ENCODE results near the gene GGA3.
A peak's percentile ranks its signal among the peaks of the same experiment; 100 is the strongest.
"Not testable (repeated sequence)": the region's sequence is repeated elsewhere in the genome, so short reads cannot be mapped to it uniquely, and the experiment has no call there.

The GGA3 gene

GRCh38 chr17:75263055-75263454 is 1.6 kb upstream of the GGA3 start:
- Histone ChIP-seq H3K27ac (ENCODE audit: low read depth, low read length) (no peak overlapping the region), H3K4me1 (ENCODE audit: control insufficient read depth, insufficient read depth, low read length) (peaks cover 10% of the 10 kb centered on the region), H3K4me3 (ENCODE audit: low read depth, low read length) (peak overlapping the region; percentile 100; the same call in 1 of the 2 replicates), H3K36me3 (ENCODE audit: control insufficient read depth, insufficient read depth, low read length) (peaks cover 42% of the 10 kb centered on the region), H3K9me3 (ENCODE audit: control insufficient read depth, insufficient read depth, low read length) (no peaks in the 10 kb centered on the region), H3K27me3 (ENCODE audit: control insufficient read depth, insufficient read depth, low read length) (no peaks in the 10 kb centered on the region), H3K9ac (ENCODE audit: low read depth, low read length) (no peak overlapping the region)

GRCh38 chr17:75262112-75262606 is 753 bp upstream of the GGA3 start:
- H3K4me1 ChIP-seq (ENCODE audit: control insufficient read depth, insufficient read depth, low read length) = peaks cover 6% of the 10 kb centered on the region
- no peaks in the 10 kb centered on the region for H3K9me3 ChIP-seq (ENCODE audit: control insufficient read depth, insufficient read depth, low read length)
- H3K27me3 ChIP-seq (ENCODE audit: control insufficient read depth, insufficient read depth, low read length) = no peaks in the 10 kb centered on the region
- H3K27ac ChIP-seq (ENCODE audit: low read depth, low read length) = peak overlapping the region; percentile 97
- peak overlapping the region; percentile 99 for H3K9ac ChIP-seq (ENCODE audit: low read depth, low read length)
- H3K36me3 ChIP-seq (ENCODE audit: control insufficient read depth, insufficient read depth, low read length) = peaks cover 40% of the 10 kb centered on the region
- peak overlapping the region; percentile 100 for H3K4me3 ChIP-seq (ENCODE audit: low read depth, low read length)

DNA sequence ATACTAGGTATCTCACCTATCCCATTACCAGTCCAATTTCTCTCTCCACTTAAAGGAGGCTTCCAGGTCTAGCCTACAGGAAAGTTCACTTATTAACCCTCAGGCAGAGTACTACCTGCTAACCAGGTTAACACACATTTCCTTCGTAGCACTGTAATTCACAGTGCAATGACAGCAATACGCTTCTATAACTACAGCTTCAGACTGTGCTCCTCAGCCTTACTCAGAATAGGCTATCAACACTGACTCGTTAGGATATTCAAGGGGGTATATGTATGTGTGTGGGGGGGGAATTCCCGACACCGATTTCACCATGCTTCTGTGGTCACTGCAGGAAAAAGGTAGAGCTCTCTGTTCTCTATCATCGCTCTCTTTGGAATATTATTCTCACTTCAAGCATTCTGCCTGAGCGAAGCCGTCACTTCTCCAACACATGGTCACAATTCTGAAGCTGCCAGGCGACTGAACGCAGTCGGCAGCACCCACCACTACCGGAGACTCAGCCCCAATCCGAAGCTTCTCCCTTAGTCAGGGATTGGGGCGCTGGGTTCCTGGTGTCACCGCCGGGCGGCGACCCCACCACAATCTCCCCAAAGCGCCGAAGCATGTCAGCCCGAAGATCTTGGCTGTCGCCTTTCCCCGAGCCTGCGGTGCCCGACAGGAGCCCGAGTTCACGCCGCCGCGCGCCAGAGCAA is 618 bp downstream of the GGA3 start:
- H3K4me1 ChIP-seq (ENCODE audit: control insufficient read depth, insufficient read depth, low read length) = peaks cover 6% of the 10 kb centered on the region
- peak overlapping the region; percentile 97 for H3K27ac ChIP-seq (ENCODE audit: low read depth, low read length)
- H3K4me3 ChIP-seq (ENCODE audit: low read depth, low read length) = peak overlapping the region; percentile 100
- H3K9me3 ChIP-seq (ENCODE audit: control insufficient read depth, insufficient read depth, low read length) = no peaks in the 10 kb centered on the region
- no peaks in the 10 kb centered on the region for H3K27me3 ChIP-seq (ENCODE audit: control insufficient read depth, insufficient read depth, low read length)
- H3K36me3 ChIP-seq (ENCODE audit: control insufficient read depth, insufficient read depth, low read length) = peaks cover 27% of the 10 kb centered on the region
- peak overlapping the region; percentile 99 for H3K9ac ChIP-seq (ENCODE audit: low read depth, low read length)

DNA sequence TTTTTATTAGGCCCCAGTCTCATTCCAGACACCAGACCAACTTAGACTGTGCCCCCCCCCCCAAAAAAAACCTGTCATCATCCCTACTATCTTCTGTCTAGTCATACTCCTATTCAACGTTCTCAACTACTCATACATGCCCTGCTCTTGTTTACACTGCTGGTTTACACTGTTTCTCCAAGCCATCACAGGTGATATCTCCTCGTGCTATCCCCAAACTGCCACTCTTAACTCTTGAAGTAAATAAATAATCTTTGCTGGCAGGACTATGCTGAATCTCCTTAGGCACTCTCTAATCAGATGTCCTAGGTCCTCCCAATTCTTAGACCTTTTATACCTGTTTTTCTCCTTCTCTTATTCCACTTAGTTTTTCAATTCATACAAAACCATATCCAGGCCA is 4.2 kb downstream of the GGA3 start:
- not testable (repeated sequence) for H3K27me3 ChIP-seq (ENCODE audit: control insufficient read depth, insufficient read depth, low read length); H3K4me3 ChIP-seq (ENCODE audit: low read depth, low read length); H3K36me3 ChIP-seq (ENCODE audit: control insufficient read depth, insufficient read depth, low read length); H3K9ac ChIP-seq (ENCODE audit: low read depth, low read length); H3K27ac ChIP-seq (ENCODE audit: low read depth, low read length); H3K9me3 ChIP-seq (ENCODE audit: control insufficient read depth, insufficient read depth, low read length); H3K4me1 ChIP-seq (ENCODE audit: control insufficient read depth, insufficient read depth, low read length)

DNA sequence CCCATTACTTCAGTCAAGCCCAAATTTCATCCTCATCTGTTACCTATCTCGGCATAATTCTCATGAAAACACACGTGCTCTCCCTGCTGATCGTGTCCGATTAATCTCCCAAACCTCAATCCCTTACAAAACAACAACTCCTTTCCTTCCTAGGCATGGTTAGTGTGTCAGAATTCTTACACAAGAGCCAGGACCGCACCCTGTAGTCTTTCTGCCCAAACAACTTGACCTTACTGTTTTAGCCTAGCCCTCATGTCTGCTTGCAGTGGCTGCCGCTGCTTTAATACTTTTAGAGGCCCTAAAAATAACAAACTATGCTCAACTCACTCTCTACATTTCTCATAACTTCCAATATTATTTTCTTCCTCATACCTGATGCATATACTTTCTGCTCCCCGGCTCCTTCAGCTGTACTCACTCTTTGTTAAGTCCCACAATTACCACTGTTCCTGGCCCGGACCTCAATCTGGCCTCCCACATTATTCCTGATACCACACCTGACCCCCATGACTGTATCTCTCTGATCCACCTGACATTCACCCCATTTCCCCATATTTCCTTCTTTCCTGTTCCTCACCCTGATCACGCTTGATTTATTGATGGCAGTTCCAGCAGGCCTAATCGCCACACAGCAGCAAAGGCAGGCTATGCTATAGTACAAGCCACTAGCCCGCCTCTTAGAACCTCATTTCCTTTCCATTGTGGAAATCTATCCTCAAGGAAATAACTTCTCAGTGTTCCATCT is 5.3 kb downstream of the GGA3 start:
- not testable (repeated sequence) for H3K27me3 ChIP-seq (ENCODE audit: control insufficient read depth, insufficient read depth, low read length); H3K27ac ChIP-seq (ENCODE audit: low read depth, low read length); H3K4me3 ChIP-seq (ENCODE audit: low read depth, low read length); H3K4me1 ChIP-seq (ENCODE audit: control insufficient read depth, insufficient read depth, low read length); H3K9me3 ChIP-seq (ENCODE audit: control insufficient read depth, insufficient read depth, low read length); H3K36me3 ChIP-seq (ENCODE audit: control insufficient read depth, insufficient read depth, low read length); H3K9ac ChIP-seq (ENCODE audit: low read depth, low read length)

- Histone ChIP-seq H3K4me3 (ENCODE audit: low read depth, low read length) (no peak overlapping the region), H3K9me3 (ENCODE audit: control insufficient read depth, insufficient read depth, low read length) (no peaks in the 10 kb centered on the region), H3K36me3 (ENCODE audit: control insufficient read depth, insufficient read depth, low read length) (peaks cover 3% of the 10 kb centered on the region; the same call in 1 of the 2 replicates), H3K27me3 (ENCODE audit: control insufficient read depth, insufficient read depth, low read length) (no peaks in the 10 kb centered on the region), H3K27ac (ENCODE audit: low read depth, low read length) (no peak overlapping the region), H3K9ac (ENCODE audit: low read depth, low read length) (no peak overlapping the region), H3K4me1 (ENCODE audit: control insufficient read depth, insufficient read depth, low read length) (peaks cover 4% of the 10 kb centered on the region; the same call in 1 of the 2 replicates)
These were observed 9.2 kb downstream of the GGA3 start for GRCh38 chr17:75252039-75252816.

- Histone ChIP-seq H3K27ac (ENCODE audit: low read depth, low read length) (peak overlapping the region; percentile 20), H3K36me3 (ENCODE audit: control insufficient read depth, insufficient read depth, low read length) (peaks cover 19% of the 10 kb centered on the region), H3K4me1 (ENCODE audit: control insufficient read depth, insufficient read depth, low read length) (peaks cover 4% of the 10 kb centered on the region; the same call in 1 of the 2 replicates), H3K4me3 (ENCODE audit: low read depth, low read length) (no peak overlapping the region), H3K9me3 (ENCODE audit: control insufficient read depth, insufficient read depth, low read length) (no peaks in the 10 kb centered on the region), H3K27me3 (ENCODE audit: control insufficient read depth, insufficient read depth, low read length) (no peaks in the 10 kb centered on the region), H3K9ac (ENCODE audit: low read depth, low read length) (no peak overlapping the region)
These were observed 11.4 kb downstream of the GGA3 start for GRCh38 chr17:75250009-75250471.

- Histone ChIP-seq H3K27me3 (ENCODE audit: control insufficient read depth, insufficient read depth, low read length) (no peaks in the 10 kb centered on the region), H3K36me3 (ENCODE audit: control insufficient read depth, insufficient read depth, low read length) (peaks cover 24% of the 10 kb centered on the region), H3K4me1 (ENCODE audit: control insufficient read depth, insufficient read depth, low read length) (peaks cover 4% of the 10 kb centered on the region; the same call in 1 of the 2 replicates), H3K4me3 (ENCODE audit: low read depth, low read length) (no peak overlapping the region), H3K9me3 (ENCODE audit: control insufficient read depth, insufficient read depth, low read length) (no peaks in the 10 kb centered on the region), H3K9ac (ENCODE audit: low read depth, low read length) (no peak overlapping the region), H3K27ac (ENCODE audit: low read depth, low read length) (peak overlapping the region; percentile 20)
These were observed 11.8 kb downstream of the GGA3 start for GRCh38 chr17:75249564-75249963.

GRCh38 chr17:75246404-75246803 is 15.0 kb downstream of the GGA3 start:
- Histone ChIP-seq H3K9ac (ENCODE audit: low read depth, low read length) (no peak overlapping the region), H3K4me3 (ENCODE audit: low read depth, low read length) (no peak overlapping the region), H3K4me1 (ENCODE audit: control insufficient read depth, insufficient read depth, low read length) (peaks cover 4% of the 10 kb centered on the region; the same call in 1 of the 2 replicates), H3K9me3 (ENCODE audit: control insufficient read depth, insufficient read depth, low read length) (no peaks in the 10 kb centered on the region), H3K36me3 (ENCODE audit: control insufficient read depth, insufficient read depth, low read length) (peaks cover 55% of the 10 kb centered on the region), H3K27me3 (ENCODE audit: control insufficient read depth, insufficient read depth, low read length) (no peaks in the 10 kb centered on the region), H3K27ac (ENCODE audit: low read depth, low read length) (no peak overlapping the region)

GRCh38 chr17:75245011-75245410 is 16.4 kb downstream of the GGA3 start:
- H3K4me3 ChIP-seq (ENCODE audit: low read depth, low read length) = no peak overlapping the region
- no peak overlapping the region for H3K27ac ChIP-seq (ENCODE audit: low read depth, low read length)
- peaks cover 8% of the 10 kb centered on the region; the same call in 1 of the 2 replicates for H3K4me1 ChIP-seq (ENCODE audit: control insufficient read depth, insufficient read depth, low read length)
- H3K9me3 ChIP-seq (ENCODE audit: control insufficient read depth, insufficient read depth, low read length) = no peaks in the 10 kb centered on the region
- no peaks in the 10 kb centered on the region for H3K27me3 ChIP-seq (ENCODE audit: control insufficient read depth, insufficient read depth, low read length)
- peaks cover 62% of the 10 kb centered on the region for H3K36me3 ChIP-seq (ENCODE audit: control insufficient read depth, insufficient read depth, low read length)
- H3K9ac ChIP-seq (ENCODE audit: low read depth, low read length) = no peak overlapping the region

Measured in HUES48 (cell line).